ENCODE data around the gene GABBR2. TPM values are rescaled to one million over a fixed set of nuclear protein-coding genes. Genes with fewer than 3 reads are reported as not detected.

The GABBR2 gene
- total and polyA plus RNA-seq, 2 of the 8 experiments (the other 6 are each of a cell fraction or from before 2014, with no cell fraction given), result 0.50 to 1.2 TPM

GRCh38 chr9:98652302-98652701, 56.4 kb downstream of the GABBR2 start:
- H3K27me3 ChIP-seq (replicated peaks in 1 of 4; ENCODE audit: control insufficient read depth in 3 of 4, extremely low read depth in 1 of 4, insufficient read depth in 3 of 4, low read length in 3 of 4), result no peaks in the 10 kb centered on the region
- no peak overlapping the region for H2AK5ac ChIP-seq (ENCODE audit: low read depth, low read length)
- CTCF ChIA-PET (ENCODE audit: partially characterized antibody), result interaction anchor here (0.8 to 2.3 kb wide), 5 partner anchors 9 to 120 kb away, joined by 3 to 19 read pairs (median 3); no protein-coding TSS in a partner anchor
- no peak overlapping the region for H3K56ac ChIP-seq (replicated peaks; ENCODE audit: insufficient read length, low read depth, low read length)
- no peak overlapping the region for H3K23ac ChIP-seq (ENCODE audit: insufficient read length)
- H4K91ac ChIP-seq (replicated peaks; ENCODE audit: insufficient read length, low read length), result no peak overlapping the region
- no peak overlapping the region for H3K14ac ChIP-seq (ENCODE audit: insufficient read length)
- H2AFZ ChIP-seq (ENCODE audit: low read length), result no peak overlapping the region
- H4K8ac ChIP-seq (ENCODE audit: extremely low read depth, insufficient read depth, low read length), result no peak overlapping the region
- H3K18ac ChIP-seq (ENCODE audit: extremely low read depth, low read length), result no peak overlapping the region
- no peak overlapping the region for H2BK12ac ChIP-seq (ENCODE audit: low read depth, low read length)
- no peak overlapping the region for H4K5ac ChIP-seq (ENCODE audit: insufficient read length, low read depth, low read length)
- H2BK15ac ChIP-seq (ENCODE audit: low read length), result no peak overlapping the region
- H3K9ac ChIP-seq (replicated peaks in 1 of 4; ENCODE audit: extremely low read depth in 1 of 4, low read depth in 3 of 4, low read length in 3 of 4), result no peak overlapping the region
- DNase-seq (ENCODE audit: low read depth in 1 of 2, low spot score in 2 of 2) (no peak), FAIRE-seq (no peak)
- H2BK5ac ChIP-seq (ENCODE audit: low read depth, low read length), result no peak overlapping the region
- H3K23me2 ChIP-seq (ENCODE audit: low read depth, low read length), result no peaks in the 10 kb centered on the region
- H3K27ac ChIP-seq (ENCODE audit: low read depth, low read length), result no peak overlapping the region
- H2BK120ac ChIP-seq (replicated peaks; ENCODE audit: low read depth, low read length), result no peak overlapping the region
- no peaks in the 10 kb centered on the region for H4K20me1 ChIP-seq (replicated peaks in 1 of 2; ENCODE audit: control insufficient read depth in 1 of 2, insufficient read depth in 2 of 2, low read length in 2 of 2)
- 89% methylated on average over 3 of the region's 3 CpGs; no CpG with 5 or more reads in 1 of the 2 experiments for WGBS, 2 experiments (ENCODE audit: extremely low coverage in 1 of 2, insufficient coverage in 1 of 2, insufficient read length in 1 of 2, insufficient replicate concordance in 2 of 2, low coverage in 1 of 2, low lambda C conversion rate in 2 of 2, missing lambda C conversion rate in 1 of 2)
- POLR2A ChIA-PET (ENCODE audit: partially characterized antibody), result interaction anchor here (1.2 kb wide), 1 partner anchor 9 kb away, joined by 3 read pairs; no protein-coding TSS in a partner anchor
- H2BK20ac ChIP-seq (ENCODE audit: low read length), result no peak overlapping the region
- no peaks in the 10 kb centered on the region for H3K9me3 ChIP-seq (ENCODE audit: insufficient read depth in 2 of 2, low read depth in 1 of 2, low read length in 1 of 2)
- no peaks in the 10 kb centered on the region for H3K79me2 ChIP-seq (ENCODE audit: control insufficient read depth in 1 of 2, insufficient read depth in 2 of 2, low read length in 2 of 2)
- no peaks in the 10 kb centered on the region for H3K79me1 ChIP-seq (ENCODE audit: low read depth, low read length)
- no peak overlapping the region for H3K4ac ChIP-seq (replicated peaks; ENCODE audit: insufficient read length, low read depth, low read length)
- TF ChIP-seq FOSL1 (IDR thresholded peaks at IDR 0.05; ENCODE audit: insufficient read depth, low read depth, low read length), result no peak
- no peak for TF ChIP-seq CTBP2 (IDR thresholded peaks at IDR 0.05; ENCODE audit: borderline replicate concordance, insufficient read depth, insufficient read length, low read length)
- H3K4me2 ChIP-seq (ENCODE audit: insufficient read depth in 1 of 2, low read depth in 2 of 2, low read length in 2 of 2), result no peak overlapping the region
- no peak overlapping the region for H3K4me3 ChIP-seq (ENCODE audit: extremely low read depth in 1 of 4, insufficient read depth in 2 of 4, low read depth in 3 of 4, low read length in 4 of 4)
- H3K4me1 ChIP-seq (replicated peaks in 1 of 4; ENCODE audit: control insufficient read depth in 3 of 4, insufficient read depth in 4 of 4, low read length in 3 of 4), result peaks cover 0 to 4% (median 0%) of the 10 kb centered on the region in 4 experiments; a peak in 1 of 7 replicates
- H3K36me3 ChIP-seq (ENCODE audit: control insufficient read depth in 2 of 4, insufficient read depth in 4 of 4, low read length in 3 of 4), result no peaks in the 10 kb centered on the region

Measured in H1 (cell line).